PC-9 (cell line): ENCODE results near the gene ZNHIT2. TPM values are rescaled to one million over a fixed set of nuclear protein-coding genes. Genes with fewer than 3 reads are reported as not detected.
A peak's percentile ranks its signal among the peaks of the same experiment; 100 is the strongest.

Experiments
- BruUV-seq: library from RNA; stranded (reverse); fragments of 400-500 nt; replicated peaks from 2 replicates; lab custom pipeline; 2021; lab: Mats Ljungman, UMichigan
- CTCF ChIA-PET: fragments of 300-600 bp; sonication (Branson Sonifier 250); formaldehyde crosslinking; loops from one replicate; lab custom pipeline; 2022; ENCODE audit warnings: antibody characterized with exemption; lab: Charles Lee
- POLR2A ChIA-PET: fragments of 300-600 bp; sonication (Branson Sonifier 250); formaldehyde crosslinking; loops from one replicate; lab custom pipeline; 2022; ENCODE audit warnings: antibody characterized with exemption; ENCODE audit not compliant: unreplicated experiment; lab: Charles Lee
- DNase-seq, 2 experiments: peaks; one replicate each; pipeline versions ENCODE4 v3.0.0 to v3.0.0-alpha.2; 2015 to 2022; ENCODE audit warnings: mixed read lengths in 1 of 2
- H2AFZ ChIP-seq: fragments of 200-600 bp; sonication (generic); 2 replicates; pipeline ENCODE4 v1.8.1; 2017; ENCODE audit warnings: antibody characterized with exemption
- H3F3A ChIP-seq: fragments of 200-600 bp; sonication (generic); 2 replicates; pipeline ENCODE4 v1.8.1; 2017; ENCODE audit warnings: antibody characterized with exemption, mild to moderate bottlenecking, low read depth; ENCODE audit not compliant: insufficient read depth
- H3K27ac ChIP-seq: fragments of 200-600 bp; sonication (generic); 2 replicates; pipeline ENCODE4 v1.6.1; 2016; ENCODE audit warnings: mixed run types
- H3K27me3 ChIP-seq: fragments of 200-600 bp; sonication (generic); 2 replicates; pipeline ENCODE4 v1.6.1; 2016; ENCODE audit warnings: low read depth, mixed run types; ENCODE audit not compliant: insufficient read depth
- H3K36me3 ChIP-seq: fragments of 200-600 bp; sonication (generic); 2 replicates; pipeline ENCODE4 v1.6.1; 2016; ENCODE audit warnings: low read depth, mixed run types
- H3K4me1 ChIP-seq: fragments of 200-600 bp; sonication (generic); replicated peaks from 2 replicates; pipeline ENCODE4 v1.6.1; 2016; ENCODE audit warnings: mixed run types; ENCODE audit not compliant: insufficient read depth
- H3K4me2 ChIP-seq: fragments of 200-600 bp; sonication (generic); 2 replicates; pipeline ENCODE4 v1.6.1; 2017; ENCODE audit warnings: mixed run types
- H3K4me3 ChIP-seq: fragments of 200-600 bp; sonication (generic); 2 replicates; pipeline ENCODE4 v1.6.1; 2016; ENCODE audit warnings: mixed run types
- H3K79me2 ChIP-seq: fragments of 200-600 bp; sonication (generic); 2 replicates; pipeline ENCODE4 v1.6.1; 2017; ENCODE audit warnings: low read depth, mixed run types
- H3K9me2 ChIP-seq: fragments of 200-600 bp; sonication (generic); 2 replicates; pipeline ENCODE4 v1.8.1; 2017; ENCODE audit warnings: mild to moderate bottlenecking; ENCODE audit not compliant: insufficient read depth
- H3K9me3 ChIP-seq: fragments of 200-600 bp; sonication (generic); 2 replicates; pipeline ENCODE4 v1.8.1; 2016; ENCODE audit warnings: low read depth; ENCODE audit not compliant: insufficient read depth
- H4K20me1 ChIP-seq: fragments of 200-600 bp; sonication (generic); 2 replicates; pipeline ENCODE4 v1.8.1; 2017; ENCODE audit not compliant: insufficient read depth
- CTCF ChIP-seq: fragments of 200-600 bp; sonication (generic); conservative IDR thresholded peaks from 2 replicates; pipeline ENCODE4 v1.6.1; 2017; ENCODE audit warnings: mixed run types, antibody characterized with exemption, mild to moderate bottlenecking, moderate library complexity
- EZH2 ChIP-seq: fragments of 200-600 bp; sonication (generic); IDR thresholded peaks from 2 replicates; pipeline ENCODE4 v1.8.0; 2017; ENCODE audit warnings: antibody characterized with exemption, low read depth
- intact Hi-C: fragments of 100-400 bp; cut with micrococcal nuclease; formaldehyde crosslinking; loops from one replicate; pipeline ENCODE4 v1.10.0; 2022; ENCODE audit not compliant: unreplicated experiment
- total RNA-seq: library from RNA; stranded (reverse); gene quantifications from 2 replicates; pipeline ENCODE4 v1.2.3, GENCODE V29; 2021

ZNHIT2 gene
- total RNA-seq, 1 experiment from 2014 or later = 13.7 TPM

GRCh38 chr11:65135633-65136145 lies 18.2 kb upstream of the ZNHIT2 start:
- H2AFZ ChIP-seq = peak overlapping the region; percentile 80
- POLR2A ChIA-PET = interaction anchor here (0.6 to 1.4 kb wide), 10 partner anchors 10 to 476 kb away, joined by 3 to 25 read pairs (median 6); partner anchors contain the start of genes CAPN1, FAU and MRPL49

GRCh38 chr11:65134952-65135632 lies 17.6 kb upstream of the ZNHIT2 start:
- H3F3A ChIP-seq = peaks cover 26% of the 10 kb centered on the region
- intact Hi-C loops = loop anchor here (1.0 kb wide), 2 partner anchors 15 to 48 kb away; no protein-coding TSS in a partner anchor
- H3K4me1 ChIP-seq = peaks cover 19% of the 10 kb centered on the region
- no peaks in the 10 kb centered on the region for H3K27me3 ChIP-seq
- H2AFZ ChIP-seq = peak overlapping the region; percentile 80
- peaks cover 35% of the 10 kb centered on the region for H3K79me2 ChIP-seq
- TSS peak; percentile 72 for BruUV-seq
- peak; percentile 95 to 99 for DNase-seq
- POLR2A ChIA-PET = interaction anchor here (0.6 to 1.4 kb wide), 17 partner anchors 10 to 475 kb away, joined by 3 to 25 read pairs (median 5); partner anchors contain the start of genes CAPN1, FAU, MRPL49 and SF1
- H3K4me3 ChIP-seq = peak overlapping the region; percentile 92
- H4K20me1 ChIP-seq = peaks cover 21% of the 10 kb centered on the region
- peaks cover 24% of the 10 kb centered on the region for H3K36me3 ChIP-seq
- H3K9me3 ChIP-seq = no peaks in the 10 kb centered on the region
- H3K9me2 ChIP-seq = no peaks in the 10 kb centered on the region
- H3K27ac ChIP-seq = peak overlapping the region; percentile 92
- CTCF ChIA-PET = interaction anchor here (0.6 to 1.3 kb wide), 4 partner anchors 12 to 195 kb away, joined by 3 to 5 read pairs (median 4); partner anchors contain the start of gene CAPN1
- H3K4me2 ChIP-seq = peak overlapping the region; percentile 89
- no peak for TF ChIP-seq EZH2

More at GRCh38 chr11:65135633-65136145, 18.2 kb upstream of the ZNHIT2 start:
- Histone ChIP-seq H4K20me1 (peaks cover 21% of the 10 kb centered on the region), H3K4me1 (peaks cover 19% of the 10 kb centered on the region), H3K79me2 (peaks cover 35% of the 10 kb centered on the region), H3K36me3 (peaks cover 23% of the 10 kb centered on the region), H3K27me3 (no peaks in the 10 kb centered on the region), H3K9me3 (no peaks in the 10 kb centered on the region), H3F3A (peaks cover 25% of the 10 kb centered on the region), H3K27ac (peak overlapping the region; percentile 92), H3K4me2 (peak overlapping the region; percentile 83), H3K9me2 (no peaks in the 10 kb centered on the region), H3K4me3 (peak overlapping the region; percentile 92)
- DNase-seq = no peak
- TF ChIP-seq CTCF (no peak), EZH2 (no peak)
- CTCF ChIA-PET = interaction anchor here (0.6 to 1.3 kb wide), 4 partner anchors 12 to 194 kb away, joined by 3 to 5 read pairs (median 4); partner anchors contain the start of gene CAPN1
- intact Hi-C loops = loop anchor here (1.0 kb wide), 2 partner anchors 15 to 48 kb away; no protein-coding TSS in a partner anchor
- BruUV-seq = no TSS peak

- Histone ChIP-seq H3K4me2 (peak within 1 kb of the TSS; percentile 89), H3K9me3 (no peaks in the 10 kb centered on the region), H3K79me2 (peaks cover 35% of the 10 kb centered on the region), H3K27ac (peak within 1 kb of the TSS; percentile 92), H3K9me2 (no peaks in the 10 kb centered on the region), H3K27me3 (no peaks in the 10 kb centered on the region), H4K20me1 (peaks cover 25% of the 10 kb centered on the region), H3K4me3 (peak within 1 kb of the TSS; percentile 92), H3K4me1 (peaks cover 19% of the 10 kb centered on the region), H3K36me3 (peaks cover 31% of the 10 kb centered on the region), H3F3A (peaks cover 33% of the 10 kb centered on the region), H2AFZ (peak within 1 kb of the TSS; percentile 80)
- peak; percentile 79 to 90 for DNase-seq
- TF ChIP-seq EZH2 (no peak), CTCF (no peak)
- intact Hi-C loops = no loop called here
- BruUV-seq = no TSS peak
- ChIA-PET POLR2A (interaction anchor here (0.6 to 1.4 kb wide), 11 partner anchors 10 to 356 kb away, joined by 3 to 25 read pairs (median 5); partner anchors contain the start of genes CAPN1, FAU, MRPL49 and SF1), CTCF (interaction anchor here (0.6 to 1.3 kb wide), 3 partner anchors 12 to 196 kb away, joined by 3 to 5 read pairs (median 3); partner anchors contain the start of gene CAPN1)
These were observed 16.9 kb upstream of the ZNHIT2 start, which contains the start of gene SYVN1 for GRCh38 chr11:65134240-65134951. TSS of gene SYVN1 (minus strand) at chr11:65134519. CDS start at chr11:65133601, 918 bp downstream.
